ENCODE data around the gene FOCAD. TPM values are rescaled to one million over a fixed set of nuclear protein-coding genes. Genes with fewer than 3 reads are reported as not detected.
A peak's percentile ranks its signal among the peaks of the same experiment; 100 is the strongest.

FOCAD gene
- total RNA-seq, 4 donors from 2014 or later = 49.3 to 139 (median 92.8) TPM

DNA sequence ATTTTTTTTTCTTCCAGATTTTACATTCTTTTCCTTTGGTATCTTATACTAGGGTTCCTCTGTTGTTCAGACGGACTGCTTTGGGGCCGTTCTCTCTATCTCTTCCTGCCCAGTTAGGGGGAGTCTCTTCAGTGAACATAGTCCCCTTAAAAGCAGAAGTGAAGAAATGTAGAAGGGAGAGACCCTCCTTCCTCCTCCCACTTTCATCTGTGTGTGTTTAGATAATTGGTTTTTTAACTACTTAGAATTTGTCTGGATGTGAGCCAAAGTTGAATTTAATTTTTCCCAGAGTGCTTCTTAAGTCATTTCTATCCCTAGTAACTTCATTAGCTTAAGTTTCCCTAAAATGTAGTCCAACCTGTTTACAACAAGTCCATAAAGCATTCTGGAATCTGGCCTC lies 179.9 kb downstream of the FOCAD start:
- Histone ChIP-seq H3K36me3 (no peaks in the 10 kb centered on the region), H3K27me3 (no peaks in the 10 kb centered on the region), H3K4me1 (peaks cover 3 to 4% of the 10 kb centered on the region in 2 donors), H3K4me3 (replicated peaks in 1 of 3) (no peak overlapping the region), H3K27ac (no peak overlapping the region), H3K9me3 (no peaks in the 10 kb centered on the region)
- no peak for DNase-seq
- TF ChIP-seq, protein P1, sequence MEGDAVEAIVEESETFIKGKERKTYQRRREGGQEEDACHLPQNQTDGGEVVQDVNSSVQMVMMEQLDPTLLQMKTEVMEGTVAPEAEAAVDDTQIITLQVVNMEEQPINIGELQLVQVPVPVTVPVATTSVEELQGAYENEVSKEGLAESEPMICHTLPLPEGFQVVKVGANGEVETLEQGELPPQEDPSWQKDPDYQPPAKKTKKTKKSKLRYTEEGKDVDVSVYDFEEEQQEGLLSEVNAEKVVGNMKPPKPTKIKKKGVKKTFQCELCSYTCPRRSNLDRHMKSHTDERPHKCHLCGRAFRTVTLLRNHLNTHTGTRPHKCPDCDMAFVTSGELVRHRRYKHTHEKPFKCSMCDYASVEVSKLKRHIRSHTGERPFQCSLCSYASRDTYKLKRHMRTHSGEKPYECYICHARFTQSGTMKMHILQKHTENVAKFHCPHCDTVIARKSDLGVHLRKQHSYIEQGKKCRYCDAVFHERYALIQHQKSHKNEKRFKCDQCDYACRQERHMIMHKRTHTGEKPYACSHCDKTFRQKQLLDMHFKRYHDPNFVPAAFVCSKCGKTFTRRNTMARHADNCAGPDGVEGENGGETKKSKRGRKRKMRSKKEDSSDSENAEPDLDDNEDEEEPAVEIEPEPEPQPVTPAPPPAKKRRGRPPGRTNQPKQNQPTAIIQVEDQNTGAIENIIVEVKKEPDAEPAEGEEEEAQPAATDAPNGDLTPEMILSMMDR (IDR thresholded peaks at IDR 0.05) = no peak
- TF ChIP-seq POLR2A (IDR thresholded peaks at IDR 0.05) = no peak
- intact Hi-C loops (cut with DNase I) = no loop called here
- WGBS, 2 donors = 41% methylated on average over 2 of the region's 2 CpGs

GRCh38 chr9:20865347-20865746 lies 181.3 kb downstream of the FOCAD start:
- Histone ChIP-seq H3K27me3 (no peaks in the 10 kb centered on the region), H3K27ac (no peak overlapping the region), H3K4me1 (peaks cover 3 to 4% of the 10 kb centered on the region in 2 donors), H3K36me3 (no peaks in the 10 kb centered on the region), H3K9me3 (no peaks in the 10 kb centered on the region), H3K4me3 (replicated peaks in 1 of 3) (no peak overlapping the region)
- TF ChIP-seq POLR2A (IDR thresholded peaks at IDR 0.05) = no peak
- TF ChIP-seq, protein P1 (IDR thresholded peaks at IDR 0.05) = no peak
- no peak for DNase-seq
- 82 to 88% methylated on average over 4 of the region's 4 CpGs for WGBS, 2 donors
- intact Hi-C loops (cut with DNase I) = no loop called here

DNA sequence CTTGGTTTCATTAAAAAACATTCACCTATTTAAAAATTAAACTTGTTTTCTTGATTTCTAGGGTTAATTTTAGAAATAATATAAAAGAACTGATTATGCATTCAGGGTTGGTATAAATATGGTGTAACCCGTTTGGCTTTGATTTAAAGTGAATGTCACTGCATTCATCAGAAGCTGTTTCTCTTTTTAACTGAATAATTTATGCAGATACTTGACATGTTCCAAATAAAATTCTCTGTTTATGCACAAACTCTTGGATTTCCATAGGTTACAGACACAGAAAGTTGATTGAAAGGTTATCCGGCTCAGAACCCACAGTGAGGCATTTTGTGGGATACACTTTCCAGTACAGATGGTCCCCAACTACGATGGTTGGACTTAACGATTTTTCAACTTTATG lies 186.1 kb downstream of the FOCAD start:
- Histone ChIP-seq H3K9me3 (no peaks in the 10 kb centered on the region), H3K36me3 (no peaks in the 10 kb centered on the region), H3K4me3 (replicated peaks in 1 of 3) (no peak overlapping the region), H3K27ac (no peak overlapping the region), H3K27me3 (no peaks in the 10 kb centered on the region), H3K4me1 (peaks cover 16 to 18% of the 10 kb centered on the region in 2 donors)
- intact Hi-C loops (cut with DNase I) = no loop called here
- WGBS, 2 donors = 95% methylated on average over 4 of the region's 4 CpGs
- TF ChIP-seq POLR2A (IDR thresholded peaks at IDR 0.05) = no peak
- TF ChIP-seq, protein P1 (IDR thresholded peaks at IDR 0.05) = no peak
- no peak for DNase-seq

DNA sequence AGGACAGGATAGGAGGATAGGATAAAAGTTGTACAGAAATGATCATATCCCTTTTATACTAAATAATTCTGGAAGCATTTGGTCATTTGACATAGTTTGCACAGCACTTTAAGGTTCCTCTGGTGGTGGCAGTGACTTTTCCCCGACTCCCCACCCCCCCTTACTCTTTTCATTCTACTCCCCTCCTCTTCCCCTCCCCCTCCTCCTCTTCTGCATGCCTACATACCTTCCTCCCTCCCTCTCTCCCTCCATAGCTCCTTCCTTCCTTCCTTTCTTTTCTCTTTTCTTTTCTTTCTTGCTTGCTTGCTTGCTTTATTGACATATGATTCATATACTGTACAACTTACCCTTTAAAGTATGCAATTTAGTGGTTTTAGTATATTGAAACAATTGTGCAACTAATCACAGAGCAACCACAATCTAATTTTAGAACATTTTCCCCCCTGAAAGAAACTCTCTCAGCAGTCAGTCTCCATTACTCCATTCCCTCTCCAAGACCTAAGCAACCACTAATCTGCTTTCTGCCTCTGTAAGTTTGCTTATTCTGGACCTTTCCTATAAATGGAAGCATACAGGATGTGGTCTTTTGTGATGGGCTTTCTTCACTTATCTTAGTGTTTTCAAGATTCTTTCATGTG lies 188.4 kb downstream of the FOCAD start:
- Histone ChIP-seq H3K4me1 (peaks cover 16 to 18% of the 10 kb centered on the region in 2 donors), H3K4me3 (replicated peaks in 1 of 3) (no peak overlapping the region), H3K27ac (peak overlapping the region in 2 of 3 donors; percentile 33 to 44), H3K36me3 (no peaks in the 10 kb centered on the region), H3K9me3 (no peaks in the 10 kb centered on the region), H3K27me3 (no peaks in the 10 kb centered on the region)
- TF ChIP-seq POLR2A (IDR thresholded peaks at IDR 0.05) = no peak
- TF ChIP-seq, protein P1 (IDR thresholded peaks at IDR 0.05) = no peak
- 20 to 28% methylated on average over 1 of the region's 1 CpG for WGBS, 2 donors
- no peak for DNase-seq
- intact Hi-C loops (cut with DNase I) = no loop called here

DNA sequence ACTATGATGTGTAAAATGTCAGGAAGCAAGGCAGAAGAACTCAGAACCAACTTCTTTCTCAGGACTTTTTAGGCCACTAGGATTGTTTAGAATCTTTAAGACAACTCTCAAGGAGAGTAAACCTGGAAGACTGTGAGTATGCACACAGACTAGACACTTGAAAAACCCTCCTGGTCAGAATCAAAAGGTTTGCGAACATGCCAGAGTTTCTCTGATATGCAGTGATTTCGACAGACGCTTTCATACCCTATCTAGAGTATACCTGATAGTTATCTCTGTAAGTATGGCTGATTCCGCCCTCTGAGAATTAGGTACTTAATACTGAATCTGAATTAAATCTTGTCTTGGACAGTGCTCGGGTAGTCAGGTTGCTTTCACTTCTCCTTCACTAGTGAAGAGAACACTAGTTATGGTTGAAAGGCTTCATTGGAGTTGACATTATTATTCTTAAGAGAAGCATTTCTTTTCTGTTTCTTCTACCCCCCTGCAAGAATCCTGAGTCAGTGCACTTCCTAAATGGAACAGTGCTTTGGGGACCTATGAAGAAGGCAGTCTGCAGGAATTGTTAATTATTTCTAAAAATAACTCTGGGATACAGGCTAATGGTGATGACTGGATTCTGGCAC lies 189.3 kb downstream of the FOCAD start:
- Histone ChIP-seq H3K4me3 (replicated peaks in 1 of 3) (no peak overlapping the region), H3K9me3 (no peaks in the 10 kb centered on the region), H3K27me3 (no peaks in the 10 kb centered on the region), H3K4me1 (peaks cover 16 to 18% of the 10 kb centered on the region in 2 donors), H3K27ac (peak overlapping the region; percentile 33 to 44 (median 36)), H3K36me3 (no peaks in the 10 kb centered on the region)
- 45 to 49% methylated on average over 5 of the region's 5 CpGs for WGBS, 2 donors
- TF ChIP-seq, protein P1 (IDR thresholded peaks at IDR 0.05) = no peak
- no peak for TF ChIP-seq POLR2A (IDR thresholded peaks at IDR 0.05)
- intact Hi-C loops (cut with DNase I) = no loop called here
- DNase-seq = no peak
